ENCODE data around the gene MAEA.

The MAEA gene

DNA sequence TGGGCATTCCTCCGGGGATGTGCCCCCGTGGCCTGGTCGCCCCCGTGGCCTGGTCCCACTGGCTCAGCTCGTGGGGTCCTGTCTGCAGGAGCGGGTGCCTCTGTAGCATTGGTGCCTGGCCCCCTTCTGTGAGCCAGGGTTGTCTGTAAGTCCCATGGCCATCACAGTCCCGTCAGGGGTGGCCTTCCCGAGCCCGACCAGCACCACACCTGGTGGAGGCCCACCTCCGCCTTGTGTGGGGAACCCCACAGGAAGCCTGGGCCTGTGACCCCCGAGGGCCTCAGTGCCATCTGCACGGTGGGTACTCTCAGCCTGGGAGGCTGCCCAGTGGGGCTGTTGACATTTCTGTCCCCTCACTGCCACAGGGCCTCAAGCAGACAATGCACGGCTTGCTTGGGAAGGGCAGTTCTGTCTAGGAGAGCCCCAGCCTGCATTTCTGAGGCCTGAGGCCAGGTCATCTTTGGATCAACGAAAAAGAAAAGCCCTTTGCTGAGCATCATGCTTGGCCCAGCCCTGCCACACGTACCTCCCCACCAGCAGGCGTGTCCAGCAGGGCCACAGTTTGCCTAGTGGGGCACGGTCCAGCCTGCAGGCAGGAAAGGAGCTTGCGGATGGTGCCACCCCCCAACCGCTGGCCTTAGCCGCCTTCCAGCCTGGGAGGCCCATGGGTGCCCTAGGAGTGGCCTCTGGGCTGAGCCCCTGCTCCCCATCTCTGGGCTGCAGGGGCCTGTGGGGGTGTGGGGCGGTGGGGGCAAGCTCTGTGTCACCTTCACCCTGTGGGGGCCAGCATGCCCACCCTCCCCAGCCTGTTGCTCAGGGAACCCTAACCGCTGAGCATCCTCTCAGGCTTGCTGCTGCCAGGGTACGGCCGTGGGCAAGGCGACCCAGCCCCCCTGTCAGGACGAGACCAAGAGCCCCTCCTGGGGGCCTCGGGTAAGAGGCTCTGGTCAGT, 93.4 kb downstream of the MAEA start:
- Histone ChIP-seq H3K27ac (no peak overlapping the region), H3K4me3 (no peak overlapping the region)

DNA sequence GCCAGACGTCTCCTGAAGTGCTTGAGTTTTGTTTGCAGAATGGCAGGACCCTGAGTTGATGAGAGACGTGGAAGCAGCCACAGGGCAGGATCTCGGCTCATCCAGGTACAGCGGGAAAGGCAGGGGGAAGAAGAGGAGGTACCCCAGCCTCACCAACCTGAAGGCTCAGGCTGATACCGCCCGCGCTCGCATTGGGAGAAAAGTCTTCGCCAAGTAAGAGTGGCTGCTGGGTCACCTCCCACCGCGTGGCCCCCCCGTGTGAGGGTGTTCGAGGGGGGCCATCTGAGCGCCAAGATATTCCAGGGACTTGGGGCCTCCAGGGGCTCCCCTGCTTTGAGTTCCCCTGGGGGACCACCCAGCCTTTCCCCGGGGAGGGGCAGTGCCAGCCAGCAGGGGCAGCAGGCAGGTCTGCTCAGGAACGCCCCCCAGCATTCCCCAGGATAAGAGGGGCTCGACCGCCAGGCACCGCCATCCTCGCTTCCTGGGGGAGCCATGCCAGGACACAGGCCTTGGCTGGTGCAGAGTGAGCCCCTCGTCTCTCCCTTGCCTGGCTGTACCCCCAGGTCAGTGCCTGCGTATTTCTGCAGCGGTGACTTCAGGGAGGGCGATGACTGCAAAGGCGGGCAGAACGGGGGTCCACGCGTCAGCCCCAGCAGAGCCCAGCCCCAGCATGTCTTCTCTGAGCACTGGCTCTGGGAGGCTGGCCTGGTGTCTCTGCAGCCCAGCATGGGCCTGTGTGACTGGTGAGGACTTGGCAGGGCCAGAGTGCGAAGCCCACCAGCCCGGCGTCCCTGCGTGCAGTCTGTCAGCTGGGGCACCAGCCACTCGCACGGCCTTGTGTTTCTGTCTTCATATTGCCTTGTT, 94.3 kb downstream of the MAEA start:
- Histone ChIP-seq H3K4me3 (no peak overlapping the region), H3K27ac (no peak overlapping the region)

DNA sequence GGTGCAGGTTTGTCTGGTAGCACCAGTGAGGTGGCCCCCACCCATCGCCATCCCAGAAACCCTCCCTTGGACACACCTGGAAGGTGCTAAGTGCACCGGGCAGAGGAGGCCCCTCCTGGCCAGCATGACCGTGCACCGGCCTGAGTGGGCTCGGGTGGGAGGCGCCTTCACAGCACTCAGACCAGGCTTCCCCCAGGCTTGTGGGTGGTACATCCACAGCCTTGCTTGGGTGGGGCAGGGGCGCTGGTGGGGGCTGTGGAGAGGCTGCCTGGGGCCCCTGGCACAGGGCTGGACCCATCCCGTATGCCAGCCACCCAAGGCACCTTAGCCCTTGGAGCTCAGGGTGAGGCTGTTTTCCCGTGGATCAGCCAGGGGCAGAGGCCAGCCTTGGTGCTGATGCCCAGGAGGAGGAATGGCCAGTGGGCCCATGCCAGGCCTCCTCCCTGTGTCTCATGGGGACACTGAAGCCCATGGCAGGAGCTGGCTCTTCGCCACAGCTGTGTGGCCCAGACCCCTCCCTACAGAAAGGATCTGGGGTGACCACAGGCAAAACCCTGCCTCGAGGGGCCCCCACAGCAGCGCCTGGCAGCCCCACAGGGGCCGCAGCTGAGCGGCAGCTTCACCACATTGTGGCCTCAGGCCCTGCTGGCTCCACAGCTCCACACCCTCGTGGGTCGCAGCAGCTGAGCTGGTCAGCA, 95.1 kb downstream of the MAEA start:
- Histone ChIP-seq H3K4me3 (no peak overlapping the region), H3K27ac (no peak overlapping the region)

DNA sequence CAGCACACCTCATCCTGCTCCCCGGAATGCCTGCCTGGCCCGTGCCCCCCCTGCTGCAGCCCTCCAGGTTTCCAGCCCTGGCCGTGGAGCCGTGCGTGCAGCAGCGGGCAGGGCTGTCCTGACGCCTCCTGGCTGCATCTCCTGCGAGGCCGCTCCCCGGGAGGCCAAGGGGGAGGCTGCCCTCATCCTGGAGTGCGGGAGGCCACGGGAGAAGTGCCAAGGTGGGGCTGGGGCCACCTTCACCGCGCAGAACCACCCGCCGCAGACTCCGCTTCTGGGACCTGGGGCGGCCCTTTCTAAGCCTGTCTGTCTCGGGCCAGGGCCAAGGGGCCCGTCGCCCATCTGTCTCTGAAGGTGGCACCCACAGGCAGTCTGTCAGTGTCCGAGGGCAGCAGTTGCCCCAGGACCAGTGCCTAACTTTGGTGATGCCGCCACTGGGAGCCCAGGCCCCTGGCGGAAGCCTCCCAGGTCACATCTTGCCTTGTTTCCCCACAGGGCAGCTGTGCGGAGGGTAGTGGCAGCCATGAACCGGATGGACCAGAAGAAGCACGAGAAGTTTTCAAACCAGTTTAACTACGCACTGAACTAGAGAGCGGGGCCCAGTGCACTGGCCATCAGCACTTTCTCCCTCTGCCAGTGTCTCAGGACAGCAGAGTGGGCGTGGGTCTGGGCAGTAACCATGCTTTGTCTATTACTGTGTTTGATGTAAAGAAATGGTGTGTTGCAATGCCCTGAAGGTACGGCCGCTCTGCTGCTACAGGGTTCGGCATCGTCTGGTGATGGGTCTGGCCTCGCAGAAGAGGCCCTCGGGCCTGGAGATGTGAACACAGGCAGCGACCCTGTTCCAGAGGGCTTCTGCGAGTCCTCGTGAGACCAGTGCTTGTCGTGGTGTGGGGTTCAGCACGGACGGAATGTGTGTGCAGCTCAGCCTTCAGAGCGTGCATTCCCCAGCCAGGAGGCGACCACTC, 96.0 kb downstream of the MAEA start:
- Histone ChIP-seq H3K4me3 (no peak overlapping the region), H3K27ac (no peak overlapping the region)

Data from skin epidermis (tissue), 12 donors.